Amniotic epithelial cell (primary cell): ENCODE measurements around the gene KCNE1.
"Not testable (repeated sequence)": the region's sequence is repeated elsewhere in the genome, so short reads cannot be mapped to it uniquely, and the experiment has no call there.

Source experiments
- DNase-seq: peaks from one replicate; pipeline ENCODE4 v3.0.0-alpha.2; 2010; ENCODE audit warnings: low read depth

Gene KCNE1

GRCh38 chr21:34417448-34418077, 94.4 kb downstream of the KCNE1 start:
- DNase-seq, result not testable (repeated sequence)

GRCh38 chr21:34407294-34407693, 104.7 kb downstream of the KCNE1 start:
- not testable (repeated sequence) for DNase-seq

GRCh38 chr21:34406676-34407075, 105.3 kb downstream of the KCNE1 start:
- DNase-seq, result not testable (repeated sequence)

GRCh38 chr21:34406102-34406501, 105.9 kb downstream of the KCNE1 start:
- DNase-seq, result not testable (repeated sequence)

GRCh38 chr21:34405686-34406085, 106.3 kb downstream of the KCNE1 start:
- not testable (repeated sequence) for DNase-seq

DNA sequence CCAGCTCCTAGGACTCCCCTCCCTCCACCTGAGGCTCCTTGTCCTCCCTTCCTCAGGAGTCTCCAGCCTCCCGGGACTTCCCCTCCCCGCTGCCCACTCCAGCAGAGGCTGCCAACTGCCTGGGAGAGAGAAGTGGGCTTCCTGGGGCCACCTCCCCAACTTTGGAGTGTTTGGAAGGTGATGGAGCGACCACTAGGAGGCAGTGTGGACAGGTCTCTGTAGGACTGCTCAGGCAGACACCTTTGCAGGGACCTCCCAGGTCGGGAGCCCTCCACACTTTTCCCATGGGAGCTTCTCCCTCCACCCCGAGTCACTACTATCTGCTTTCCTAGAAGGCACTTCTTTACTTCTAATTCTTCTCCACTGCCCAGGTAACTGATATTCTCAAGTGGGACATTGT, 107.3 kb downstream of the KCNE1 start:
- DNase-seq, result not testable (repeated sequence)

GRCh38 chr21:34400522-34400921, 111.5 kb downstream of the KCNE1 start:
- not testable (repeated sequence) for DNase-seq
